ENCODE measurements around the gene RND2. TPM values are rescaled to one million over a fixed set of nuclear protein-coding genes. Genes with fewer than 3 reads are reported as not detected.
"Not testable (repeated sequence)": the region's sequence is repeated elsewhere in the genome, so short reads cannot be mapped to it uniquely, and the experiment has no call there.

Gene RND2
- 1 to 10 TPM in 2 of 3 donors, under 1 TPM in 1; 0.16 to 2.0 (median 1.3) TPM for total RNA-seq

GRCh38 chr17:43024407-43025289 is at the start of gene RND2:
TSS of gene RND2 (plus strand) at chr17:43025231. CDS start at chr17:43025348, 117 bp downstream.
- H3K4me3 ChIP-seq, result peak within 1 kb of the TSS; percentile 43 to 70 (median 64)
- H3K27ac ChIP-seq, result peak within 1 kb of the TSS; percentile 88
- peak; percentile 83 to 89 for DNase-seq (ENCODE audit: low spot score in 2 of 2)
- no peaks in the 10 kb centered on the region for H3K27me3 ChIP-seq
- intact Hi-C loops (cut with DNase I; ENCODE audit: low total_unique reads), result loop anchor here (5.0 kb wide), 1 partner anchor 352 kb away; no protein-coding TSS in a partner anchor
- H3K4me1 ChIP-seq, result no peaks in the 10 kb centered on the region
- no peaks in the 10 kb centered on the region for H3K36me3 ChIP-seq
- no peaks in the 10 kb centered on the region for H3K9me3 ChIP-seq
- peak; percentile 51 to 60 (median 57) for TF ChIP-seq POLR2AphosphoS5 (IDR thresholded peaks at IDR 0.05)
- peak; percentile 35 for TF ChIP-seq POLR2A (IDR thresholded peaks at IDR 0.05)
- TF ChIP-seq, protein P1, sequence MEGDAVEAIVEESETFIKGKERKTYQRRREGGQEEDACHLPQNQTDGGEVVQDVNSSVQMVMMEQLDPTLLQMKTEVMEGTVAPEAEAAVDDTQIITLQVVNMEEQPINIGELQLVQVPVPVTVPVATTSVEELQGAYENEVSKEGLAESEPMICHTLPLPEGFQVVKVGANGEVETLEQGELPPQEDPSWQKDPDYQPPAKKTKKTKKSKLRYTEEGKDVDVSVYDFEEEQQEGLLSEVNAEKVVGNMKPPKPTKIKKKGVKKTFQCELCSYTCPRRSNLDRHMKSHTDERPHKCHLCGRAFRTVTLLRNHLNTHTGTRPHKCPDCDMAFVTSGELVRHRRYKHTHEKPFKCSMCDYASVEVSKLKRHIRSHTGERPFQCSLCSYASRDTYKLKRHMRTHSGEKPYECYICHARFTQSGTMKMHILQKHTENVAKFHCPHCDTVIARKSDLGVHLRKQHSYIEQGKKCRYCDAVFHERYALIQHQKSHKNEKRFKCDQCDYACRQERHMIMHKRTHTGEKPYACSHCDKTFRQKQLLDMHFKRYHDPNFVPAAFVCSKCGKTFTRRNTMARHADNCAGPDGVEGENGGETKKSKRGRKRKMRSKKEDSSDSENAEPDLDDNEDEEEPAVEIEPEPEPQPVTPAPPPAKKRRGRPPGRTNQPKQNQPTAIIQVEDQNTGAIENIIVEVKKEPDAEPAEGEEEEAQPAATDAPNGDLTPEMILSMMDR (IDR thresholded peaks at IDR 0.05), result peak; percentile 71 to 76 (median 73)

- no peaks in the 10 kb centered on the region for H3K4me1 ChIP-seq
- no peak overlapping the region for H3K4me3 ChIP-seq
- intact Hi-C loops (cut with DNase I; ENCODE audit: low total_unique reads), result no loop called here
- no peak overlapping the region for H3K27ac ChIP-seq
- no peaks in the 10 kb centered on the region for H3K27me3 ChIP-seq
- no peaks in the 10 kb centered on the region for H3K9me3 ChIP-seq
- TF ChIP-seq, protein P1 (IDR thresholded peaks at IDR 0.05), result no peak
- no peak for TF ChIP-seq POLR2A (IDR thresholded peaks at IDR 0.05)
- no peaks in the 10 kb centered on the region for H3K36me3 ChIP-seq
- DNase-seq (ENCODE audit: low spot score in 2 of 2), result no peak
Measured at GRCh38 chr17:42975265-42975664, 49.8 kb upstream of the RND2 start.

GRCh38 chr17:42975701-42976100 is 49.3 kb upstream of the RND2 start:
- H3K36me3 ChIP-seq; H3K4me3 ChIP-seq; DNase-seq (ENCODE audit: low spot score in 2 of 2); H3K27ac ChIP-seq; H3K27me3 ChIP-seq; H3K4me1 ChIP-seq; intact Hi-C loops (cut with DNase I; ENCODE audit: low total_unique reads); H3K9me3 ChIP-seq: not testable (repeated sequence)

DNA sequence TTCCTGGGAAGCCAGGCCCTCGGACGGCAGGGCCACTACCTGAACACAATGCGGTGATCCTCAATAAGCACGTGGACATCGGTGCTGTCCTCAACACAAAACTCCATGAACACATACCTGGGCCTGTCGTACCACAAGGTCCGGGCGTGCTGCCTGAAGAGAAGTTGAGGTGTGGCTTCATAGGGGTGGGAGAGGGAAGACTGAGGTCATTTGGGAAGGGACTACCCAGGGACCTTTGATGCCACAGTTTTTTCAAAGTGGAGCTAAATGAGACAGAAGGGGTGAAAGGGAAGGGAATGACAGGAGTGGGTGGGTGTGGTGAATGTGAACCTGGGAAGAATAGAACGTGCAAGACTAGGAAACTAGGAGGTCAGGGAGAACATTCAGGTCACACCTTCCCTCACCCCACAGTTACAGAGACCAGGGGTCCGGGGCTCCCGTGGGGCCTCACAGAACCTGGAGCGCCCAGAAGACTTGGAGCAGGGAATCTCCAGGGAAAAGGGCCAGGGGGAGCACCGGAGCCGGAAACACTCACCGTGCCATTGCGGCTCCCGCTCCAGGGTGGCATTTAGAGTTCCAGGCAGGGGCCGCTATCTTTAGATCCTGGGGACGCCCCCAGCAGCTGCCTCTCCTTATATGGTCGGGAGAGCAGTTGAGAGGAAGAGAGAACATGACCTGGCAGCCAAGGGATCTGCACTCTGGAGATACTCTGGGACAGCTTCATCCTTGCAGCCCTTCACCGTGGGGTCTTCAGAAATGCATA is 45.3 kb upstream of the RND2 start, which contains the start of gene PTGES3L:
TSS of gene PTGES3L (minus strand) at position 570 of the 763 bp plus-strand sequence. CDS start at position 543, 27 bp downstream.
- Histone ChIP-seq H3K9me3 (no peaks in the 10 kb centered on the region), H3K27ac (peak within 1 kb of the TSS; percentile 90 to 96), H3K4me3 (peak within 1 kb of the TSS; percentile 91 to 100 (median 98)), H3K4me1 (no peaks in the 10 kb centered on the region), H3K27me3 (no peaks in the 10 kb centered on the region), H3K36me3 (no peaks in the 10 kb centered on the region)
- no peak for DNase-seq (ENCODE audit: low spot score in 2 of 2)
- no peak for TF ChIP-seq POLR2A (IDR thresholded peaks at IDR 0.05)
- TF ChIP-seq POLR2AphosphoS5 (IDR thresholded peaks at IDR 0.05), result no peak
- TF ChIP-seq, protein P1 (IDR thresholded peaks at IDR 0.05), result no peak
- intact Hi-C loops (cut with DNase I; ENCODE audit: low total_unique reads), result no loop called here

DNA sequence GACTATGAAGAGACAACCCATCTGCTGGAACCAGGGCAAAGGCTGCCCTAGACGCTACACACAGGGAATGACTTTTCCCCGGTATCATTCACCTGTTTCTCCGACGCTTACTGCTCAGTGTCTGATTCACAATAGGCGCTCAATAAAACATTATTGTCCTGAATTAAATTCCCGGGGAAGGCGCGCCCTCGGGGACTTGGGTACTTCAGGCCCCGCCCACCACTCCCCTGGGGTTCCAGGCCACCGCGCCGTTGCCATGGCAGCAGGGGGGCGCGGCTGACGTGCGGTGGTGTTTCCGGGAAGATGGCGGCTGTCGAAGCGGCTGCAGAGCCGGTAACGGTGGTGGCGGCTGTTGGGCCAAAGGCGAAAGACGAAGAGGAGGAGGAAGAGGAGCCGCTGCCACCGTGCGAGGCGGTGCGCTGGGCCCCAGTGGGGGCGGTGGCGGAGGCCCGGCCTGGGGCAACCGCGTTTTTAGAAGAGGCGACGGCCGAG is 44.7 kb upstream of the RND2 start, which contains the start of gene RUNDC1:
TSS of gene RUNDC1 (plus strand) at position 292 of the 492 bp plus-strand sequence. CDS start at position 304, 12 bp downstream.
- H3K4me1 ChIP-seq, result no peaks in the 10 kb centered on the region
- H3K27me3 ChIP-seq, result no peaks in the 10 kb centered on the region
- TF ChIP-seq, protein P1 (IDR thresholded peaks at IDR 0.05), result no peak
- peak; percentile 55 to 79 (median 67) for TF ChIP-seq POLR2AphosphoS5 (IDR thresholded peaks at IDR 0.05)
- TF ChIP-seq POLR2A (IDR thresholded peaks at IDR 0.05), result peak; percentile 55
- peak within 1 kb of the TSS; percentile 90 to 96 for H3K27ac ChIP-seq
- H3K9me3 ChIP-seq, result no peaks in the 10 kb centered on the region
- peak; percentile 87 to 94 for DNase-seq (ENCODE audit: low spot score in 2 of 2)
- no peaks in the 10 kb centered on the region for H3K36me3 ChIP-seq
- intact Hi-C loops (cut with DNase I; ENCODE audit: low total_unique reads), result no loop called here
- H3K4me3 ChIP-seq, result peak within 1 kb of the TSS; percentile 91 to 100 (median 98)

Data from breast epithelium (tissue), 4 donors.